Activated T-helper 9 cell treated with anti-CD3 and anti-CD28 coated beads, Interleukin-2, amount 50 U/mL, for 16 hours (primary cell): ENCODE measurements around the gene WIPI1.
"Not testable (repeated sequence)": the region's sequence is repeated elsewhere in the genome, so short reads cannot be mapped to it uniquely, and the experiment has no call there.

Experiments used
- DNase-seq: peaks from one replicate; pipeline ENCODE4 v3.0.0-alpha.2; 2020; ENCODE audit warnings: low read depth

WIPI1 gene

GRCh38 chr17:68383443-68384321 is 73.6 kb downstream of the WIPI1 start:
- DNase-seq: no peak

- DNase-seq: no peak
Measured at GRCh38 chr17:68383120-68383442, 74.2 kb downstream of the WIPI1 start.

- DNase-seq: no peak
Measured at GRCh38 chr17:68382582-68383085, 74.7 kb downstream of the WIPI1 start.

GRCh38 chr17:68381076-68381900 is 76.0 kb downstream of the WIPI1 start:
- DNase-seq: no peak

- DNase-seq: no peak
Measured at GRCh38 chr17:68379692-68380677, 77.3 kb downstream of the WIPI1 start.

- no peak for DNase-seq
Measured at GRCh38 chr17:68379177-68379510, 78.2 kb downstream of the WIPI1 start.

GRCh38 chr17:68378268-68379176 is 78.8 kb downstream of the WIPI1 start:
- no peak for DNase-seq

GRCh38 chr17:68377771-68378267 is 79.5 kb downstream of the WIPI1 start:
- DNase-seq: no peak

- not testable (repeated sequence) for DNase-seq
Measured at GRCh38 chr17:68376178-68376577, 81.1 kb downstream of the WIPI1 start.

- DNase-seq: no peak
Measured at GRCh38 chr17:68375566-68375965, 81.7 kb downstream of the WIPI1 start.
